ENCODE measurements around the gene TBK1. TPM values are rescaled to one million over a fixed set of nuclear protein-coding genes. Genes with fewer than 3 reads are reported as not detected.

The TBK1 gene
- total RNA-seq, 4 donors from 2014 or later: 22.6 to 38.4 (median 32.1) TPM

GRCh38 chr12:64493513-64493912, 41.6 kb downstream of the TBK1 start:
- H3K4me3 ChIP-seq: no peak overlapping the region
- WGBS, 2 donors (ENCODE audit: low coverage in 1 of 2): 92 to 100% methylated on average over 3 of the region's 3 CpGs
- no peaks in the 10 kb centered on the region for H3K4me1 ChIP-seq
- no peak for ATAC-seq
- H3K27me3 ChIP-seq: no peaks in the 10 kb centered on the region
- no peak for TF ChIP-seq EP300 (IDR thresholded peaks at IDR 0.05)
- no peak for TF ChIP-seq POLR2A (IDR thresholded peaks at IDR 0.05)
- TF ChIP-seq CTCF (IDR thresholded peaks at IDR 0.05): no peak
- no peak for TF ChIP-seq POLR2AphosphoS5 (IDR thresholded peaks at IDR 0.05)
- peaks cover 0 to 98% of the 10 kb centered on the region in 2 donors for H3K36me3 ChIP-seq
- H3K9me3 ChIP-seq: no peaks in the 10 kb centered on the region
- no peak overlapping the region for H3K27ac ChIP-seq

GRCh38 chr12:64494998-64495729, 43.2 kb downstream of the TBK1 start:
- no peak overlapping the region for H3K27ac ChIP-seq
- no peaks in the 10 kb centered on the region for H3K27me3 ChIP-seq
- 78 to 91% methylated on average over 5 of the region's 5 CpGs for WGBS, 2 donors (ENCODE audit: low coverage in 1 of 2)
- peaks cover 0 to 100% of the 10 kb centered on the region in 2 donors for H3K36me3 ChIP-seq
- H3K4me3 ChIP-seq: no peak overlapping the region
- no peak for ATAC-seq
- H3K4me1 ChIP-seq: no peaks in the 10 kb centered on the region
- no peaks in the 10 kb centered on the region for H3K9me3 ChIP-seq
- TF ChIP-seq POLR2AphosphoS5 (IDR thresholded peaks at IDR 0.05) (no peak), CTCF (IDR thresholded peaks at IDR 0.05) (no peak), EP300 (IDR thresholded peaks at IDR 0.05) (no peak), POLR2A (IDR thresholded peaks at IDR 0.05) (no peak)

- no peak overlapping the region for H3K4me3 ChIP-seq
- H3K36me3 ChIP-seq: peaks cover 0 to 100% of the 10 kb centered on the region in 2 donors
- 97 to 100% methylated on average over 2 of the region's 2 CpGs for WGBS, 2 donors (ENCODE audit: low coverage in 1 of 2)
- ATAC-seq: no peak
- H3K9me3 ChIP-seq: no peaks in the 10 kb centered on the region
- H3K27me3 ChIP-seq: no peaks in the 10 kb centered on the region
- no peak for TF ChIP-seq CTCF (IDR thresholded peaks at IDR 0.05)
- no peak for TF ChIP-seq POLR2A (IDR thresholded peaks at IDR 0.05)
- TF ChIP-seq POLR2AphosphoS5 (IDR thresholded peaks at IDR 0.05): no peak
- TF ChIP-seq EP300 (IDR thresholded peaks at IDR 0.05): no peak
- no peaks in the 10 kb centered on the region for H3K4me1 ChIP-seq
- no peak overlapping the region for H3K27ac ChIP-seq
Measured at GRCh38 chr12:64496839-64497400, 45.0 kb downstream of the TBK1 start.

GRCh38 chr12:64497484-64497883, 45.6 kb downstream of the TBK1 start:
- 78 to 92% methylated on average over 1 of the region's 1 CpG for WGBS, 2 donors (ENCODE audit: low coverage in 1 of 2)
- Histone ChIP-seq H3K4me3 (no peak overlapping the region), H3K27me3 (no peaks in the 10 kb centered on the region), H3K4me1 (no peaks in the 10 kb centered on the region), H3K27ac (no peak overlapping the region), H3K9me3 (no peaks in the 10 kb centered on the region), H3K36me3 (peaks cover 0 to 100% of the 10 kb centered on the region in 2 donors)
- TF ChIP-seq EP300 (IDR thresholded peaks at IDR 0.05) (no peak), CTCF (IDR thresholded peaks at IDR 0.05) (no peak), POLR2AphosphoS5 (IDR thresholded peaks at IDR 0.05) (no peak), POLR2A (IDR thresholded peaks at IDR 0.05) (no peak)
- ATAC-seq: no peak

GRCh38 chr12:64497903-64498302, 46.0 kb downstream of the TBK1 start:
- ATAC-seq: no peak
- Histone ChIP-seq H3K4me3 (no peak overlapping the region), H3K4me1 (no peaks in the 10 kb centered on the region), H3K9me3 (no peaks in the 10 kb centered on the region), H3K27ac (no peak overlapping the region), H3K36me3 (peaks cover 0 to 96% of the 10 kb centered on the region in 2 donors), H3K27me3 (no peaks in the 10 kb centered on the region)
- TF ChIP-seq EP300 (IDR thresholded peaks at IDR 0.05) (no peak), POLR2A (IDR thresholded peaks at IDR 0.05) (no peak), POLR2AphosphoS5 (IDR thresholded peaks at IDR 0.05) (no peak), CTCF (IDR thresholded peaks at IDR 0.05) (no peak)
- 80 to 89% methylated on average over 1 of the region's 1 CpG for WGBS, 2 donors (ENCODE audit: low coverage in 1 of 2)
